Activated CD4-positive, alpha-beta T cell treated with anti-CD3 and anti-CD28 coated beads for 48 hours (primary cell): ENCODE data around the gene GPANK1.

Source experiments
- DNase-seq: peaks from one replicate; pipeline ENCODE4 v3.0.0-alpha.2; 2020

Gene GPANK1

GRCh38 chr6:31661262-31662123 is 3.3 kb downstream of the GPANK1 start:
- no peak for DNase-seq

GRCh38 chr6:31660381-31661261 is 4.2 kb downstream of the GPANK1 start, which contains the start of gene C6orf47:
Gene C6orf47 (minus strand): TSS chr6:31660778. CDS start chr6:31659947, 831 bp downstream.
- peak; percentile 82 for DNase-seq

GRCh38 chr6:31659649-31660380 is 5.0 kb downstream of the GPANK1 start:
- peak; percentile 50 for DNase-seq

GRCh38 chr6:31658983-31659648 is 5.7 kb downstream of the GPANK1 start:
- no peak for DNase-seq

- no peak for DNase-seq
Measured at GRCh38 chr6:31658158-31658688, 6.6 kb downstream of the GPANK1 start.

- peak; percentile 52 for DNase-seq
Measured at GRCh38 chr6:31657406-31658157, 7.2 kb downstream of the GPANK1 start.

GRCh38 chr6:31655349-31656237 is 9.2 kb downstream of the GPANK1 start, which contains the start of gene APOM:
Gene APOM (plus strand): TSS chr6:31655894. CDS start chr6:31655967, 73 bp downstream.
- DNase-seq = no peak

- no peak for DNase-seq
Measured at GRCh38 chr6:31654574-31655348, 10.0 kb downstream of the GPANK1 start.

- DNase-seq = peak; percentile 89
Measured at GRCh38 chr6:31652925-31653724, 11.7 kb downstream of the GPANK1 start.

GRCh38 chr6:31651602-31652191 is 13.1 kb downstream of the GPANK1 start:
- no peak for DNase-seq

- DNase-seq = no peak
Measured at GRCh38 chr6:31645325-31645724, 19.5 kb downstream of the GPANK1 start.

- no peak for DNase-seq
Measured at GRCh38 chr6:31643818-31644454, 20.9 kb downstream of the GPANK1 start.

GRCh38 chr6:31642798-31643570 is 21.8 kb downstream of the GPANK1 start:
- no peak for DNase-seq

- no peak for DNase-seq
Measured at GRCh38 chr6:31641370-31641769, 23.4 kb downstream of the GPANK1 start.

GRCh38 chr6:31640612-31641011 is 24.2 kb downstream of the GPANK1 start:
- DNase-seq = no peak

- peak; percentile 49 for DNase-seq
Measured at GRCh38 chr6:31639449-31639861, 25.3 kb downstream of the GPANK1 start.

- DNase-seq = no peak
Measured at GRCh38 chr6:31639043-31639442, 25.8 kb downstream of the GPANK1 start.
